Posterior vena cava (tissue), 2 donors: Measurements from ENCODE around the gene SKA3. TPM values are rescaled to one million over a fixed set of nuclear protein-coding genes. Genes with fewer than 3 reads are reported as not detected.
A peak's percentile ranks its signal among the peaks of the same experiment; 100 is the strongest.
"Not testable (repeated sequence)": the region's sequence is repeated elsewhere in the genome, so short reads cannot be mapped to it uniquely, and the experiment has no call there.

Experiments used
- DNase-seq: peaks from one replicate; pipeline ENCODE4 v3.0.0-alpha.2; 2020; ENCODE audit warnings: low spot score
- intact Hi-C, 2 donors: fragments of 100-400 bp; cut with DNase I; formaldehyde crosslinking; loops; one replicate each; pipeline versions ENCODE4 v1.14.1 to v1.14.2; 2022 to 2023
- long read RNA-seq, 2 donors: library from polyadenylated mRNA; unstranded; transcript quantifications; one replicate each; pipeline ENCODE4 v2.0.0, GENCODE V29; 2020 to 2021
- total RNA-seq, 2 donors: library from RNA; stranded (reverse); fragmentation: NEBNext Ultra II Directional; extraction: Animal tissue kit (Norgen Biotek cat#: 25700); gene quantifications; one replicate each; pipeline ENCODE4 v1.2.1, GENCODE V29; 2021
- donor health status: DM: yes; HTN: yes; CAD: no.
- donor health status: DM: yes; HTN: yes; CAD: no.

Gene SKA3
- 1 to 10 TPM in 1 of 2 donors, under 1 TPM in 1; 0.86 to 1.7 TPM for total RNA-seq
- long read RNA-seq, donor 1, result 0 reads
- long read RNA-seq, donor 2, result 0 reads

- peak; percentile 97 for DNase-seq
- intact Hi-C loops, result loop anchor here in 1 of 2 donors (5.0 kb wide), 1 partner anchor 234 kb away; no protein-coding TSS in a partner anchor
Observed at GRCh38 chr13:21176215-21176981, at the start of gene SKA3, which contains the start of gene MRPL57. Gene SKA3 (minus strand): TSS chr13:21176552. CDS start chr13:21176477, 75 bp downstream. Gene MRPL57 (plus strand): TSS chr13:21176658. CDS start chr13:21176917, 259 bp downstream.

- no peak for DNase-seq
- intact Hi-C loops, result no loop called here
Observed at GRCh38 chr13:21225082-21225481, 48.7 kb upstream of the SKA3 start.

DNA sequence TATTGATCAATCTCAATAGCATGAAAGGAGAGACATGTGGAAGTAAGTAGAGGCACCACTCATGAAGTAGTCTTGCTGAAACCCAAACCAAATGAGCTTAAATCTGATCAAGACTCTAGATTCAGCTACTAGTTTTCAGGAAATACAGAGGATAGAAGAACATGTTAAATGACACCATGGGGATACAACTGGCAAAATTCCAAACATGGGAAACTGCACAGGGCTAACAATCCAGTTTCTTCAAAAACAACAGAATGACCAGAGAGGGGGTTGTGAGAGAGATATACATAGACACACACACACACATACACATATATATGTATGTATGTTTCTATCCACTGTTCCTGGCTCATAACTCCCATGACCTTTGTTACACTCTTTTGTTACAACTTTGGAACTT is 44.9 kb upstream of the SKA3 start:
- DNase-seq, result no peak
- intact Hi-C loops, result no loop called here

DNA sequence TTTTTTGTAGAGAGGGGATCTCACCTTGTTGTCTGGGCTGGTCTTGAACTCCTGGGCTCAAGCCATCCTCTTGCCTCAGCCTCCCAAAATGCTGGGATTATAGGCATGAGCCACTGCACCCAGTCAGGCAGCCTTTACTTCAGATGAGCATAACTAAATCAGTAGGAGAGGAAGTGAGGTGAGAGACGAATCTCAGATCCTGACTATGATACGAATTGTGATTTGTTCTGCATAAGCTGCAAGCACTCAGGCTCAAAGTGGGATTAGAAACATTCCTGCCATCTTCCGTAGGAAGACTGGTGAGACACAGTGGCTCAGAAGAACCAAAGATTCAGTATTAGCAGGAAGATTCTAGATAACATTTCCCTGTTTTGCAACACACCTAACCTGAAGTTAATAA is 43.4 kb upstream of the SKA3 start:
- DNase-seq, intact Hi-C loops: not testable (repeated sequence)

DNA sequence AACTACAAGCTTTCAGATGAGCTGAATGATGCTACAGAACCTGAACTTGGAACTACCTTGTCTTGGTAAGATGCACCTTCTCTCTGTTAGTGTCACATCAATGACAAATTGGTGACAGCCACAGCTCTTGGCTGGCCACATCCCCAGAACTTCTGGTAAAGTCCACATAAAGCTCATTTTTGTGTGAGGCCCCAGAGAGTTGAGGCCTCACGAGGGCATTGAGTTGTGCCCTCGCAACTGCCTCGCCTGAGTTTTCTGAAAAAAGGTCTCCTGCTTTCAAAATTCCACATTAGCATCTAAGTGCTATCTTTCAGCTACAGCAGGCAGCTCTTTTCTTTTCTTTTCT is 42.7 kb upstream of the SKA3 start:
- intact Hi-C loops, result no loop called here

DNA sequence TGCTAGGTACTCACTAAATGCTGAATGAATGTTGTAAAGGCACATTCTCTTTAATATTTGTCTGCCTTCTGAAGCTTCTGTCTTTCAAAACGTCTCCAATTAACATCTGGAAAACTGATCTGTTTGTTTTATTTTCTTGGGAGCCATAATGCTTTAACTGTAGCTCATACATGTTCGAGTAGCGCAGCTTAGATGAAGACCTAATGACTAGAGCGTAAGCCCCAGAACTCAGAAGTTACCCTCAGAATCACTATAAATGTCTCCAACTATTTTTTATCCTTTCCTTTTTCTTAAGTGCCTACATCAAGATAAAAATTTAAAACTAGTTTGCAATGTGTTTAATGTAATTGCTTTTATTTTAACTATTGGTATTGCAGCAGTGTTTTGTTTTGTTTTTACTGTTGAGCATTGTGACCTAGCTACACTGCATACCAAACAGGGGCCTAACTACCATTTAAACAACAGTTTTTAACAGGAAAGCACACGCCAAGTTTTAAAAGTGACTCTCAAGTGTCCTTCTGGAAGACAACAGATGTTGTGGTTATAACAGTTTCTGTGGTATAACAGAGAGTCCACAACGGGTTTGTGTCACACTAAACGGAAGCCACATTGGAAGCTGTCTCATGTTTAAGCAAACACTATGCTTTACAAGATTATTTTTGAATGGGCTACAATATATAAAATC is 42.1 kb upstream of the SKA3 start:
- intact Hi-C loops, result no loop called here
- DNase-seq, result no peak

More for the DNA sequence above, 42.7 kb upstream of the SKA3 start:
- DNase-seq, result no peak

DNA sequence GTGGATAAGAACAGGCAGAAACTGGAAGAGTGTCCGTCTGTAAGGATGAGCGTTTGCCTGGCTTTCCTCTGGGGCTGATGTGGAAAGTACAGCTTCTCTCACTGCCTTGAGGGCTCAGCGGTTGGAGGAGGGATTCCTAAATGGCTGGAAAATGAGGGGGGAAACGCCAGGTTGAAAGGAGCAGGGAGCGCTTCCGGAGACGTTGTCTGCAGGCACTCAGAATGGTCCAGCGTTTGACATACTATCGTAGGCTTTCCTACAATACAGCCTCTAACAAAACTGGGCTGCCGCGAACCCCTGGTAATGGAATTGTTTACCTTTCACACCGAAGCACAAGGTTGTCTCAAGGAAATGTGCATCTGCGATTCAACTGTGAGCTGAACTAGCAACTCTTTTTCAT is 40.0 kb upstream of the SKA3 start:
- no peak for DNase-seq
- intact Hi-C loops, result no loop called here

GRCh38 chr13:21215419-21215818 is 39.1 kb upstream of the SKA3 start:
- DNase-seq, intact Hi-C loops: not testable (repeated sequence)

DNA sequence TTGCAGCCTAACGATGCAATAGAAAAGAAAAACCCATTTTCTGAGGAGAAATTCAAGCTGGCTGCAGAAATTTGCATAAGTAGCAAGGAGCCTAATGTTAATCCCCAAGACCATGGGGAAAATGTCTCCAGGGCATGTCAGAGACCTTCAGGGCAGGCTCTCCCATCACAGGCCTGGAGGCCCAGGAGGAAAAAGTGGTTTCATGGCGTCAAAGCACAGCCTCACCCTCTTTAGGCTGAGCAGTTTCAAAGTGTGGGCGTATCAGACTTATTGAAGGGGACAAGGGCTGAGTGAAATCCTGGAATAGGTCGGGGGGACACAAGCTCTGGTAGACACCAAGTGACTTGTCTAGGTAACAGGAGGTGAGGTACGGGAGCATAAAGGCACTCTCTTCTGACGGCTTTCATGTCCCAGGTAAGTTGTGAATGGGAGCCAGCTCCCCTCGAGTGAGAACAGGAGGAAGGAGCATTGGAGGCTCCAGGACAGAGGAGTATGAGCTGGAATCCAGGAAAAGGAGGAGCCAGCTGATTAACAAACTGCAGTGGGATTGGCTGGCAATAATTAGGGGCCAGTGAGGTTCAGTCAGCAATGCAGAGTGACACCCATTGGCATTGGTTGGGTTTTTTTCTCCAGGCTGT is 35.9 kb upstream of the SKA3 start:
- DNase-seq, result no peak
- intact Hi-C loops, result no loop called here

DNA sequence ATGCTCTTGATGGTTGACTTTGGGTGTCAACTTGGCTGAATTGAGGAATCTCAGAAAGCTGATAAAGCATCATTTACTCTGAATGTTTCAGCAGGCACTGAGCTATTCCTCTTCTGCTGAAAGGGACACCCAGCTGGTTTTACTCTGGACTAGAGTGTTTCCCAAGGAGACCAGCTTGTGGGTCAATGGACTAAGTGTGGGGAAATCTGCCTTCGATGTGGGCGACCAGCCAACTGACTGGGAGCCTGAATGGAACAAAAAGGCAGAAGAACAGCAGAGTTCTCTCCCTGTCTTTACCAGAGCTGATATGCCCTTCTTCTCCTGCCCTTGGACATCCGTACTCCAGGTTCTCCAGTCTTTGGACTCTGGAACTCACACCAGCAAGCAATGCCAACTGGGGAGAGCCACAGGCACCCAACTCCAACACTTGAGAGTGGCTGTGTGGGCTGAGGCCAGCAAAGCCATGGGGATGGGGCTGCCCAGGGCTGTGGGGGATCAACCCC is 32.4 kb upstream of the SKA3 start:
- intact Hi-C loops, result no loop called here
- DNase-seq, result no peak

DNA sequence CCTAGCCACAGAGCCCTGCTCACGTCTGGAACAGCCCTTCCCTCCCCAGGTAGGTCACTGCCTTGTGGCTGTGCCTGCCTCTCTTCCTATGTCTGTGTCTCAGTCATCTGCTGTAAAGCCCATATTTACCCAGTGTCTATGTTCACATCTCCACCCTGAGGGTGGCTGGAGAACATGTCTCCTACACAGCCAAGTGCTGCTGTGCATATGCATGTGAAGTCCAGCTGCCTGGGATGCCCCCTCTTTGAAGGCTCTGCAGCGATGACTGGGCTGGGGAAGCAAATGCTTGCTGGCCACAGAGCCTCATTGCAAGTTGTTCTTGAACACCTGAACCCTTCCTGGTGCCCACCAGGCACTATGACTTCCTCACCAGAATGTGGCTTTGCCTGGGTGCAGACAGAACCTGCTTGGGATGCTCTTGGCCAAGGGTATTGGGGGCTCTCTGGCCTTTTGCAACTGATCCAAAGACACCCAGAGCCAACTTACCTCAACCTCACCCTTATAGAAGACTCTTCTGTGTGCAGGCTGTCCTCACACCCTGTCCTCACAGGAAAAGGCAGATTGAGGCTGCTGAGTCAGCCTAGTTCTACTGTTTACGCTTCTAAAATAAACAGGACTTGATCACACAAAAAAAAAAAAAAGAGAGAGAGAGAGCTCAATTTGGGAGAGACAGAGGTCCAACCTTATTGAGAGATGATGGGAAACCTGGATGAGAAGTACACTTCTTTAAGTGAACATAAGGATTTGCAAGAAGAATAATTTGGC is 26.6 kb upstream of the SKA3 start:
- DNase-seq, result no peak
- intact Hi-C loops, result loop anchor here in 1 of 2 donors (5.0 kb wide), 1 partner anchor 716 kb away; no protein-coding TSS in a partner anchor

DNA sequence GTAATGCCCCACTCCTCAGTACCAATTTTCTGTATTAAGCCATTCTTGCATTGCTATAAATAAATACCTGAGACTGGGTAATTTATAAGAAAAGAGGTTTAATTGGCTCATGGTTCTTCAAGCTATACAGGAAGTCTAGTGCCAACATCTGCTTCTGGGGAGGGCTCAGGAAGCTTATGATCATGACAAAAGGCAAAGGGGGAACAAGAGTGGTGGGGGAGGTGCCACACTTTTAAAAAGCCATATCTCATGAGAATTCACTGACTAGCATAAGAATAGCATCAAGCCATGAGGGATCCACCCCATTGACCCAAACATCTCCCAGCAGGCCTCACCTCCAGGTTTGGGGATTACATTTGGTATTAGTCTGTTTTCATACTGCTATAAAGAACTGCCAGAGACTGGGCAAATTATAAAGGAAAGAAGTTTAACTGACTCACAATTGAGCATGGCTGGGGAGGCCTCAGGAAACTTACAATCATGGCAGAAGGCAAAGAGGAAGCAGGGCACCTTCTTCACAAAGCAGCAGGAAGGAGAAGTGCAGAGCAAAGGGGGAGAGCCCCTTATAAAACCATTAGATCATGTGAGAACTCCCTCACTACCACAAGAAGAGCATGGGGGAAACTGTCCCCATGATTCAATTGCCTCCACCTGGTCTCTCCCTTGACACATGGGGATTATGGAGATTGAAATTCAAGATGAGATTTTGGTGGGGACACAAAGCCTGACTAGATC is 25.3 kb upstream of the SKA3 start:
- not testable (repeated sequence) for DNase-seq
- intact Hi-C loops, result loop anchor here in 1 of 2 donors (5.0 kb wide), 1 partner anchor 714 kb away; no protein-coding TSS in a partner anchor

- DNase-seq, intact Hi-C loops: not testable (repeated sequence)
Observed at GRCh38 chr13:21198391-21198790, 22.0 kb upstream of the SKA3 start.

- intact Hi-C loops, result not testable (repeated sequence)
Observed at GRCh38 chr13:21197606-21198225, 21.4 kb upstream of the SKA3 start.

GRCh38 chr13:21194756-21195155 is 18.4 kb upstream of the SKA3 start:
- intact Hi-C loops, DNase-seq: not testable (repeated sequence)

More at GRCh38 chr13:21197606-21198225, 21.4 kb upstream of the SKA3 start:
- not testable (repeated sequence) for DNase-seq

- intact Hi-C loops, DNase-seq: not testable (repeated sequence)
Observed at GRCh38 chr13:21186410-21186809, 10.1 kb upstream of the SKA3 start.

- intact Hi-C loops, result no loop called here
- DNase-seq, result no peak
Observed at GRCh38 chr13:21181671-21182070, 5.3 kb upstream of the SKA3 start.

DNA sequence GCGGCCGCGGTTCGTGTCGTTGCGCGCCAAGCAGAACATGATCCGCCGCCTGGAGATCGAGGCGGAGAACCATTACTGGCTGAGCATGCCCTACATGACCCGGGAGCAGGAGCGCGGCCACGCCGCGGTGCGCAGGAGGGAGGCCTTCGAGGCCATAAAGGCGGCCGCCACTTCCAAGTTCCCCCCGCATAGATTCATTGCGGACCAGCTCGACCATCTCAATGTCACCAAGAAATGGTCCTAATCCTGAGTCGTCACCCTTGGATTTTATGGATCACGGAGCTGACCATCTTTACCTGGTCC is 581 bp upstream of the SKA3 start:
- intact Hi-C loops, result loop anchor here in 1 of 2 donors (5.0 kb wide), 1 partner anchor 235 kb away; no protein-coding TSS in a partner anchor
- DNase-seq, result no peak
